ENCODE measurements around the gene MAML3.

MAML3 gene

DNA sequence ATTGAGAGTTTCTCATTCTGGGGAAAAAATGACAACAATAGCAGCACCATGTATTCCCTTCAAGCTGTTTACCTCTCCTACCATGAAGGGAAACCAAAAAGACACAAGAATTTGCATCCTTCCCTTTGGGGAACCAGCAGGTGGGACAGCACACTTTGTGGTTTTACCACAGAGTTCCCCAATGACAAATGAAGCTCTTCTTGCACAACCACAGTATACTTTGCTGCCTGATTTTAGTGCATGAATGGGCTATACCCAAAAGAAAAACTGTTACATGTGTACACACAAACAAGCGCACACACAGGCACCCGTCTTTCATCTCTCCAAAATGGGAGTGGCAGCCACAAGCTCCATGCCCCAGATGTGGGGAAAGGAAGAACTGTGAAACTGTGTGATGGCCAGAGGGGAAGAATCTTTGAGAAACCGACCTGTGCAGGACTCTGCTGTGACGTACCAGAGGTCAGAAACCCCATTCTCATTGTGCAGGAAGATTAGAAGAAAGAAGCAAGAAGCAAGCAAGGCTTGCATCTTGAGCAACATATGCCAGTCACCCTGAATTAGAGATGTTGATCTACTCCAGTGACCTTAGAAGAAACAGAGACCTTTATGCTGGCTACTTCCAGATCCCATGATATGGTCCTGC, 2.7 kb upstream of the MAML3 start:
- DNase-seq (ENCODE audit: low read depth), result no peak

DNA sequence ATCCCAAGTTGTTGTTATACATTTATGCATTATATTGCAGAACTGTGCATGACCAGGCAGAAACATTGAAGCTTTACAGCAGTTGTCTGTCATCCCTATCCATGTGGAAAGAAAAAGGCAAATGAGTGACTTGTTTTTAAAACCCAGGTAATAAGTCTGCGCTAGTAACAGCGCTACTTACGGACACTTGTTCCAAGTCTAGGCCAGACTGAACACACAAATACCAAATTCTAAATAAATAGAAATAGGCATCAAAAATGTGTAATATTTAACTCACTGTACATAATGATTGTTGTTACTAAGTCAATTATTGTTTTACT, 548 bp upstream of the MAML3 start:
- no peak for DNase-seq (ENCODE audit: low read depth)

DNA sequence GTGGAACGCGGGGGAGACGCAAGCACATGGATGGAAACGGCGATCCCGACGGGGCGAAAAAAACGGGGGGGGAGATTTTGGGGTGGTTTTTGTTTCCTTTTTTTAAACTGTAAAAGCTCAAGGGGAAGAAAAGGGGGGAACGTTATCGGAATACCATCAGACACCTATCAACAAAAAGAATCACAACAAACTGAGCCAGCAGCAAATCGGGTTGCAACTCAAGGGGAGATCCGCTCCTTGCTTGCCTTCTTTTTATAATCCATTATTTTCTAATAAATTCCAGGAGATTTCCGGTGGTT, 616 bp downstream of the MAML3 start:
- no peak for DNase-seq (ENCODE audit: low read depth)

DNA sequence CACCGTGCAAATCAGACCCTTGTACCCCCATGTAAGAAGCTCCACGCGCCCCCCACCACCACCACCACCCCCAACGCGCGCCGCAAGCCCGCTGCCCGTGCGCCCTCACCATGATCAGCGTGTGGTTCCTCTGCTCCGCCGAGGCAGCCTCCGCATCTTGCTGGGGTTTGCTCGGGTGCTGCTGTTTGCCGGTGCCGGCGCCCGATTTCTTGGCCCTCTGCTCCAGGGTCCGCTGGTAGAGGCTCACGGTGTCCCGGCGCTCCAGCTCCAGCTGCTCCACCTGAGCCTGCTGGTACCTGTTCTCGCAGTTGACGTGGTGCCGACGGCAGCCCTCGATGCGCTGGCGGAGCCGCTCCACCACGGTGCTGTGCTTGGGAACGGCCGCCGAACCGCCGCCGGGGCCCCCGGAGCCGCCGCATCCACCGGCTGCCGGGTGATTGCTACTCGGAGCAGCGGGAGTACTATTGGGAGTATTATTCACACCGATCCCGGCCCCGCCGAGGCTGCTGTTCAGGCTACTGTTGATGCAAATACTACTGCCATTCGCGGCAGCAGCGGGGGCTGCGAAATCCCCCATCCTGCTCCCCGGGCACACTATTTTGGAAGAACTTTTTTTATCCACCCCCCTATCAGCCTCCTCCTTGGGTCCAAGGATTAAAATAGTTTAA, 1.1 kb downstream of the MAML3 start:
- no peak for DNase-seq (ENCODE audit: low read depth)

DNA sequence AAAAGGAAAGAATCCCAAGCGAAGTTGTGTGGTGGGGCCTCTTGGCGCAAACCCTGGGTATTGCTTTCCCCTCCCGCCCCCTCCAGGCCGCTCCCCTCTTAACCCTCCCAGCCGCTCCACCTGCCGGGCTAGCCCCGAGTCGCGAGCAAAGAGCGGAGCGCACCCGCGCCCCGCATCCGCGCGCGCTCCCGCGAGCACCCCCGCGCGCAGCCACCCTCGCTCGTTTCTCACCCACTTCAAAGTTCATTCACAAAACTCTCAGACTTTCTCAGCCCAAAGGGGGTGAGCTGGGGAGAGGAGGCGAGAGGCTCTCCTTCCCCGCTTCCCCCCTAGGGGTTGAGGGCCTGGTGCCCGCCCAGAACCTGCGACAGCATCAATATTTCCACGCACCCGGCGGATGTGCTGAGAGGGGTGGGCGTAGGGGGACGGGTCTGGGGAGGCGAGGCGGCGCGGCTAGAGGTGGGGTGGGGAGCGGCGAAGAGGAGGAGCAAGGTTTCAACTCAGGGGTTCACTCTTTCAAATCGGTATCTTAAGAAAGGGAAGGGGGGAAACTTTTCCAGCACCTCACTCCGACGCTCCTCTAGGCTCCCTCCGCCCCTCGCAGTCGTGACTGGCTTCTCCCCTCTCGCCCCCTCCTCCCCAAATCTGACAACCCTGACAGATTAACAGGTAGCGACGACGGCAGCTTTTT, 1.8 kb downstream of the MAML3 start:
- DNase-seq (ENCODE audit: low read depth), result peak; percentile 63

DNA sequence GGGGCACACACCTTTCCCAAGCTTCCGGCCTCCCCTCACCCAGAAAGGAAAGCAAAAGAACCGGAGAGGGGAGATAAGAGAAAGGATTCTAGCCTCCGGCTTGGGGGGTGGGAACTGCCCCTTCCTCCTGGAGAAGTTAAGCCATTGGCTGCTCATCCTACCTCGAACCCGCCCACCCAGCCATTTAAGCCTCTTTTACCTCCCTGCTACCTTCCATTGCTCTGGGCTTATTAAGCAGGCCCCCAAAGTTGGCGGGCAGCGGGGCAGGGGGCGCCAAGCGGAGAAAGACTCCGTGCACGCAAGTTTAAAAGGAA, 2.3 kb downstream of the MAML3 start:
- DNase-seq (ENCODE audit: low read depth), result no peak

DNA sequence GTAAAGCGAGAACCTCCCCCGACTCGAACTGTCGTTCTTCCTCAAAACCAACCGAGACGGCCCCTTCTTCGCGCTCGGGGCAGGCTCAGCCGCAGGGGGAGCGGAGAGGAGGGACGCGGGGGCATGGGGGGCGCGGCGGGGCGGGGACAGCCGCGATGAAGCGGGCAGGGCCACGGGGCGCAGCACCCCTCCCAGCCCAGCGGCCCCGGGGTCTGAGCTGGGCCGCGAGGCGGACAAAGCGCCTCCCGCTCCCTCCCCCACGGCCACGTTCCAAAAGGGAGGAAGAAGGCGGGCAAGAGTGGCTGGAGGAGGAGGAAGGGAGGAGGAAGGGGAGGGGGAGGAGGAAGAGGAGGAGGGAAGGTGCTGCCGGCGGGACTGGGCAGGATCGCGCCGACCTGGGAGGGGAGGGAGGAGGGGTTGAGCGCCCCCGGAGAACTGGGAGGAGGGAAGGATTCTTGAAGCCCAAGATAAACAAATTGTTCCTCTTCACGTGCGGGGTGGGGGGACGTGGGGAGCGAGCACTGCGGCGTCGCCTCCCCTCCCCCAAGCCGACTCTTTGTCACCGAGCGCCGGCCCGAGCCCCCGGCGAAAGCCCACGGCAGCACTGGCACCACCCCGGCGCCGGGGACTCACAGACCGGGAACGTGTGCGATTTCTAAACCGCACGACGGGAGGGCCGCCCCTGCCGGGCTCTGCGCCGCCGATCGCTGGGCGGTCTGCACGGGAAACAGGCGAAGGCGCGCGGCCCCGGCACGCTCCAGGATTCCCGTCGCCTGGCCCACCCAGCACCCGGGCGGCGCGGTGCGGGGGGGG, 2.9 kb downstream of the MAML3 start:
- peak; percentile 46 for DNase-seq (ENCODE audit: low read depth)

DNA sequence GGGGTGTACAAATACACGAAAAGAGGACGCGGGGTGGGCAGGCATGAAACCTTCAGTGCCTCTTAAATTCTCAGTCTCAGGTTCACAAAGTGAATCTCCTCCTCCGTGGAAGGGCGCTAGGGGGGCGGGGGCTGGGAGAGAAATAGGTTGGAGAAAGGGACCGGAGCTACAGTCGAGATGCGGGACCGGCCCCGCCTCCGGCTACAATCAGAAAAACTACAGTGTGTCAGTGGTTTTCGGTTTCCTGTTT, 3.4 kb downstream of the MAML3 start:
- DNase-seq (ENCODE audit: low read depth), result no peak

DNA sequence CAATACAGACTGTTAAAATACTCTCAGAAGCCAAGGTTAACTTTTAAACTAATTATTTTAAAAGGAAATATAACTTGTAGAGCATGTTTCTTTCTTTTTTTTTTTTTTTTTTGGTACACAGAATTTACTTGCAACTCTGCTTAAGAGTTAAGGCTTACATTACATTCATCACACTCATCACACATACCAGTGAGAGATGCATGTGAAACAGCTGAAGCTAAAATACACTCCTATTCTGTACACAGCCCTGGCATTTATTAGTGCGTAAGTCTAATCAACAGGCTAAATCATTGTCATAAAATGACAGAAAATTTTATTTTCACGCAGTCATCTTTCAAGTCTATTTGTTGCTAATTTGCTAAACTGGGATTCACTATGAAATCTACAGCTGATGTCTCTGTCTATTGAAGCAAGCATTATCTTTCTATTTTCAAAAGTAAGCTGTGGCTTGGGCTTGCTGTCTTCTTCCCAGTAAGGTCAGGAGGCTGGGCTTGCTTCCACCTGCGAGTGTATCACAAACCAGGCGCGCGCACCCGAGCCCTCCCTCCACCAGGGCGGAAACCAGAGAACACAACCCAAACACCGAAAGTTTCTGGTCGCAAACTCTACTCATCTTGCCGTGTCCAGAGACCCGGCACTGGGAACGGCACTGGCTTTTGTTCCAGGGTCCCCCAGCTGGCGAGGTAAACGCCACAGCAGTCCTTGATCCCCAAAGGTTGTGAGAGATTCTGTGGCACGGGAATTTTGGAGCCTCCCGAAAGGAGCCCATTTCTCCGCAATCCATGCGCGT, 3.9 kb downstream of the MAML3 start:
- DNase-seq (ENCODE audit: low read depth), result no peak

DNA sequence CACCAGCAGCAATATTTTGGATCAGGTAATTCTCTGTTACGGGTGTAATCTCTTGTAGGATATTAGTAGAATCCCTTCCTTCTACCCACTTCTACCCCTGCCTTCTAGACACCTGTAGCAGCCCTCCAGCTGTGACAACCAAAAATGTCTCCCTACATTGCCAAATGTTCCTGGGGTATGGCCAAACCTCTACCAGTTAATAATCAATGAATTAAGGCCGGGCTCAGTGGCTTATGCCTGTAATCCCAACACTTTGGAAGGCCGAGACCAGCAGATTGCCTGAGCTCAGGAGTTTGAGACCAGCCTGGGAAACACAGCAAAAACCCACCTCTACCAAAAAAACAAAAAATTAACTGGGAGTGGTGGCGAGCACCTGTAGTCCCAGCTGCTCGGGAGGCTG, 9.9 kb downstream of the MAML3 start:
- no peak for DNase-seq (ENCODE audit: low read depth)

DNA sequence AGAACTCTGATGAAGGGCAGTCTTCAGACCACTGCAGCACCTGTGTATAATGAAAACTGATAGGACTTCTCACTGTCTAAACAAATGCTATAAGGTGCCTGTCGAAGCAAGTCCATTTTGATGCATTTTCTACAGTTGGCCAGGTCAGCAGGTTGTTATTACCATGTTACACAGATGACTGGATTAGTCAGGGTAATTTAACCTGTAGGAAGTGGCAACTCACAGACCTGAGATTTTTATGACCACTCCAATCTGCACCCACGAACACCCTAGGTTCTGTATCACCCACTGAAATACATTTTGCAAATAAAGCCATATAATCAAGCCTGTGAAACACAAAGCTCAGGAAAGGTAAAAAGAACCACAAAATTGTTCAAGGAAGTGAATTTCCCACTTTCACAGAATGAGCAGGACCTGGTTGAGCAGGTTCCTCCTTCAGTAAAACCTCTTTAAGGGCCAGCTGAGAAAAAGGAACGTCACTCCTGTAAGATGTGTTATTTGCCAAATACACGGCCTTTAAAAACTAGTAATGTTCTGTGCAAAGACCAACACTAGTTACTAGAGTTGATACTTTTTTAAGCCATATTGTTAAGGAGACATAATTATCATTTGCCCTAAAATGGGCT, 12.7 kb downstream of the MAML3 start:
- no peak for DNase-seq (ENCODE audit: low read depth)

DNA sequence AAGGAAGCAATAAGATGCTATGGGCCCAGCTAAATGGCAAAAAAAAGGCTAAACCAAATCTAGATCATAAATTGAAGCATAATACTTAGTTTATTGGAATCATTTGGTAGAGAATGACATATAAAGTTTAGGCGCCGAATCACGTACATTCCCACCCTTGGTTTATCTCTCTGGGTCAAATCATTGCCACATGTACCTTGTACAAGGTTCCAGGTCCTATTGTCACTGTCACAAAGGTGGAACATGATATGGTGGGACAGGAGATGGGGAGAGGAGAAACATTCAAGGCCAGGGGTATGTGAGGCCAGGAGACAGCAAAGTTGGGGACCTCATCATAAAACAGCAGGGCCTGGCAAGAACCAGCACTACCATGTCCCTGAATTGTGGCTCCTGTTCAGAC, 13.4 kb downstream of the MAML3 start:
- DNase-seq (ENCODE audit: low read depth), result no peak

DNA sequence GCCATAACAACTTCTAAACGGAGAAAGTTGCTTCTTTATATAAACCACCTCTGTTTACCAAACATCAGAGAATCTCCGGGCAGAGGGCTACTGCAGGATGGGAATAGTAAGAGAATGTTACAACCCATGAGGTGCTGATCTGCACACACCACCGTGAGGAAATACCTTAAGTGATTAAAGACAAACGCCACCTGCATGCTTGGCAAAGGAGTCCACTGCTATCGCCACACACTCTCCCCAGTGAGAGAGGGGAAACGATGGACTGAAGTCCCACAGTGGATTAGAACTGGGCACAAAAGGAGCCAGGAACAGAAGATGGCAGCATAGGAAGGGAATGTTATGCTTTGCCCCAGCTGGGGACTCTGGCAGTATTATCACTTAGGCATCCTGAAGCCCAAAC, 15.6 kb downstream of the MAML3 start:
- DNase-seq (ENCODE audit: low read depth), result no peak

DNA sequence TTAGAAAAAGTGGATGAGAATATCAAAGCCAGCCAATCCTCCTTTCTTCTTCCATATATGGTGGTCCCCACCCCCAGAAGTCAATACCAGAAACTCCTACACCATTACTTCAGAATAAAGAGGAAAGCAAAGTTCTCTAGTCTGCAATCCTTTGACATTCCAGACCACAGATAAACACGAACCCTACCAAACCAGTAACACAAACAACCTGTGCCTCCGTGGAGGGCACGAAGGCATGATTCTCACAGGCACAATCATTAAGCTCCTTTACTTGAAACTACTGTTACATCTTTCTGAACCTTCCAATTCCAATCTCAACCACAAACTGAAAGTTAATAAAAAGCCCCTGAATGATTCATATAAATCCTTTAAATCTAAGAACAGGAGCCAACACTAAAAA, 16.3 kb downstream of the MAML3 start:
- DNase-seq (ENCODE audit: low read depth), result no peak

DNA sequence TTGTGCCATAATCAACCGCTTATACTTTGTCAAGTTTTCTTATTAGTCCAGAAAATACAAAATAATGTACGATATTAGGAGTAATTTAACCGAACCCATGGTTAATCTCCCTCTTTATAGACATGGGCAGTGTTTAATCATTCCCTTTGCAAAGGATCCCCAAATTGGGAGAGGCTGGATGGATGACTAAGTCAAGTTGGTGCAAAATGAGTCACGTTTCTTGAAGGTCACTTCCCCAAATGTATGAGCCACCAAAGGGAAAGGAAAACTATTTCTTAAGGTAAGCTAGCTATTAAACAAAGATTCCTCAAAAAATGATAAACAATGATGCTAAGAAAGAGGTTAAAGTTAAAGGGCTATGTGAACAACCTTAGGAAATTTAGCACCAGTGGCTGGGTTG, 17.5 kb downstream of the MAML3 start:
- DNase-seq (ENCODE audit: low read depth), result no peak

DNA sequence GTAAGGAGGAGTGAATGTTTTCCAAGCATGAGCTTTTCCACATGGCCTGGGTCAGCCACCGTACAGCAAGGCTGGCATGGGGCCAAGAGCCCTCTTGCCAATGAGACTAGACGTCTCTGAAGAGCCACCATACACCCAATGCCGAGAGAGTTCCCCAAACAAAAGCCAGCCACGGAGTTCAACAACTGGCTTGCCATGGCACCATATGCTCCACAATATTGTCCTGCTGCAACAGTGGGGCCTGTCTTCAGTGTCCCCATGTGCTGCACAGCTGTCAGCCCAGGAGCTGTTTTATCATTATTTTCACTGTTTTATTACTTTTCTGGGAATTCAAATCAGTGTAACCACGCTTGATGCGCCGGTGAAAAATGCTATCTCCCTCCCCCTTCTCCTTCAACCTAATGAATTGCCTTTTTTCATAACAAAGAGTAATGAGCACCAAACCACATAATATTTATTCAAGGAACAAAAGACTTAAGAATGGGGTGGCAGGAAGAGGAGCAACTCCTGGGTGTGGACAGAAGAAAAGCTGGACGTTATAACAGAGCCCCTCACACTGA, 18.4 kb downstream of the MAML3 start:
- DNase-seq (ENCODE audit: low read depth), result no peak

DNA sequence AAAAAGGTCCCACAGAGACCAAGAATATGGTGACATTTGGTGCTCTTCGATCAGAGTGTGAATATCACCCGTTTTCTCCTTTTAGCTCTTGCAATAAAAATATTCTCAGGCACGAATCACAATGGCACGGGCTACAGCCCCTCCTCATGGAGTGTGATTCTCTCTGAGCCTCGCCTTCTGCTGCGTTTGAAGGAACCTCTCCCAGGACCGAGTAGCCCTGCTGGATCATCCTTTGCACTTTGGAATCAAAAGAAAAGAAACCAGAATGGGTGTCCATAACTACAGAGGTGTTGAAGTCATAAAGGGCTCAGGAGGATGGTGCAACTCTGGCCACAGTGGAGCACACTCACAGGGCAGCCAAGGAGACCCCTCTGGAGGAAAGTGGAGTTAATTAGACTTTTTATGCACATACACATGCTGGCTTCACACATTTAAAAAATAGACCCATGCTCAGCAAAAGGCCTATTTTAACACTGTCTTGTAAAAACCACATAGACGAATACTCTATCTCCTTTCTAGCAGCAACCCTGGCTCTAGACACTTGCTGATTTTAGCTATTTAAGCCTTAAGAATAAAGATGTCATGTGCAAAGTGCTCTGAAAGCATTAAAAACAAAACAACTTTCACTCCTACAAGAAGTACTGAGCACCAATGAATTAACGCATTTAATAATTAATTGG, 19.1 kb downstream of the MAML3 start:
- no peak for DNase-seq (ENCODE audit: low read depth)

DNA sequence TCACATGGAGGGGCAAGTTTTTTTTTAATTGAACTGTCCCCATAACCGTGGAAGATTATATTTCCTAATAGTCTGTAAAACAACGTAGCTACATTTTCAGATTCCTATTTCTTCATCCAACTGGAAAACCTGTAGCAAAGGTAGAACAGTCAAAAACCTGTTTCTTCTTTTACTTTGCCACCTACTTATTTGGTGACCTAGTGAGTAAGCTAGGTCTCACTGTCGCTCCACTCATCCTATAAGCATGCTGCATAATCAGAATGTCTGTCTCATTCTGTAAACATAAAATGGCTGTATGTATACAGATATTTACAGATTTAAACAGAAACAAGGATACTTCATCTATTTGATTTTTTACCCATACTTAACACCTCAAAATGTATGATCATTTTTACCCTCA, 20.4 kb downstream of the MAML3 start:
- no peak for DNase-seq (ENCODE audit: low read depth)

DNA sequence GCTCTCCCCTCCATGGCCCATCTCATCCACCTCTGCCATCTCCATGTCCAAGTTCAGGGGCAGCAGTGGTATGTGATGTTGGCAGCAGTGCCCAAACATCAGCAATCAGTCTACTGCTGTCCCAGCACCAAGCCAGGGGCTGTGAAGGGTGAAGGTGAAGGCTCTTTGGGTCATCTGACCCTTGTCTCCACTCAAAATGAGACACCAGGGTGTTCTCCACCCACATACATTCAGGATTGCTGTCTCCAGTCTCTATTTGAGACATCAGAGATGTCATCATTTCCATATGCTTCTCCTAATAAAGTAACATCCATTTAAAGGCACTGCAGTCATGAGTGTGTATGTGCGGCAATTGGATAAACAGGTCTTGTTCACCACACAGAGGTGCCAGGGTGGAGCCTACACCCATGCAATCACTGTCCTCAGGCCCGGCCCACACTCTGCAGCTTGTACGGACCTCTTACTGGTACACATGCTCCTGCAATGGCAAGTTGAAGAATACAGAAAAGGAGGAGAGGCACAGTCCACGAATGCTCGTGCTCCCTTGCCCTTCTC, 22.2 kb downstream of the MAML3 start:
- no peak for DNase-seq (ENCODE audit: low read depth)

DNA sequence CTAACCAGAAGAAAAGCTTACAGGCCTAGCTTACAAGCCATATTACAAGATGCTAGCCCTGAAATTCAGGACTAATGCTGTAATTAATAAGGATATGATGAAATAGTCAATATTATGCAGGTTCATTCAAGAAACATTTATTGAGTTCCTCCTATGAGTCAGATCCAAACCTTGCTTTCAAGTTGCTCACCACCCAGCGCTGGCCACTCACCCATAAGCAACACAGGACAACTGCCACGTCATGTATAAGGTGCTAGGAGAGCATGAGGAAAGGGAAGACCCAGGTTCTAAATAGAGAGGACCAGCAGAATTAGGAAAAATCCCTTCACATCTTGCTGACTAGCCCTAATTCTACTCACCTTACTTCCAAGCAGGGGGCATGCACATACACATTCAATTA, 23.3 kb downstream of the MAML3 start:
- DNase-seq (ENCODE audit: low read depth), result no peak

DNA sequence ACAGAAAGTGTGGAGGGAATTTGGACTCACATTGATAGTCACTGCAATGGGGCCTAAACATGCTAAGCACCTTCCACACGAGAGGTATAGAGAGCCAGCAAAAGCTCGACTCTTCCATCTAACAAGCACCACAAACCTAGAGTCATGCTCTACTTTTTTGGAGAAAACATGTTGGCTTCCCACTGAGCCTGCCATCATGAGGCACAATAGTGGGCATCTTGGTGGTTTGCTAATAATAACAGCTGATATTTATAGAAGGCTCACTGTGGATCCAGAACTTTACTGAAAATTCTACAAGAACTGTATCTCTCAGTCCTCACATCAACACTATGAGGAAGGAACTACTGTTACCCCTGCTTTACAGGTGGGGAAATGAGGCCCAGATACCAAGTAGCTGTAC, 26.6 kb downstream of the MAML3 start:
- DNase-seq (ENCODE audit: low read depth), result no peak

Data from activated T-cell treated with anti-CD3 and anti-CD28 coated beads for 48 hours (primary cell).